ENCODE data around the gene VCL.

GRCh38 chr10:74039561-74040145, 41.7 kb downstream of the VCL start:
- no peak for TF ChIP-seq CTCF (IDR thresholded peaks at IDR 0.05; ENCODE audit: insufficient read depth, low read length, poor library complexity, severe bottlenecking)
- TF ChIP-seq EZH2phosphoT487 (conservative IDR thresholded peaks at IDR 0.05; ENCODE audit: low read length): no peak
